Osteoblast (primary cell): ENCODE data around the gene CECR2. TPM values are rescaled to one million over a fixed set of nuclear protein-coding genes. Genes with fewer than 3 reads are reported as not detected.

Experiments
- DNase-seq: peaks from one replicate; pipeline ENCODE4 v3.0.0; 2011; ENCODE audit warnings: low spot score, mixed read lengths; ENCODE audit not compliant: insufficient read length; ENCODE audit errors: missing footprints
- H2AFZ ChIP-seq: 2 replicates; pipeline ENCODE4 v1.6.0; 2011; ENCODE audit warnings: mild to moderate bottlenecking, low read length
- H3K27ac ChIP-seq: 2 replicates; pipeline ENCODE4 v1.5.1; 2011; ENCODE audit warnings: mild to moderate bottlenecking, low read depth, low read length, moderate library complexity
- H3K27me3 ChIP-seq: 2 replicates; pipeline ENCODE4 v1.6.0; 2012; ENCODE audit warnings: mild to moderate bottlenecking, control low read depth, inconsistent platforms, low read length, moderate library complexity; ENCODE audit not compliant: insufficient read depth
- H3K36me3 ChIP-seq: 2 replicates; pipeline ENCODE4 v1.5.1; 2011; ENCODE audit warnings: mild to moderate bottlenecking, low read length, control low read depth, moderate library complexity; ENCODE audit not compliant: insufficient read depth
- H3K4me1 ChIP-seq: 2 replicates; pipeline ENCODE4 v1.5.1; 2011; ENCODE audit warnings: mild to moderate bottlenecking, low read length, control low read depth, moderate library complexity; ENCODE audit not compliant: insufficient read depth
- H3K4me2 ChIP-seq: 2 replicates; pipeline ENCODE4 v1.6.0; 2011; ENCODE audit warnings: mild to moderate bottlenecking, low read length; ENCODE audit not compliant: insufficient read depth
- H3K4me3 ChIP-seq: fragments of 200-600 bp; sonication (generic); 3 replicates; pipeline ENCODE4 v1.5.1; 2012; ENCODE audit warnings: mild to moderate bottlenecking, low read length, inconsistent platforms; ENCODE audit not compliant: insufficient read depth
- H3K79me2 ChIP-seq: 2 replicates; pipeline ENCODE4 v1.6.0; 2012; ENCODE audit warnings: mild to moderate bottlenecking, low read length, control low read depth, inconsistent platforms; ENCODE audit not compliant: insufficient read depth
- H3K9me3 ChIP-seq: 2 replicates; pipeline ENCODE4 v1.5.1; 2011; ENCODE audit warnings: low read depth, low read length, control low read depth
- H4K20me1 ChIP-seq: 2 replicates; pipeline ENCODE4 v1.6.0; 2012; ENCODE audit warnings: mild to moderate bottlenecking, low read length, control low read depth; ENCODE audit not compliant: insufficient read depth
- total RNA-seq: library from RNA; depleted of rRNA; stranded (reverse); fragments of >200 nt; gene quantifications from 2 replicates; pipeline ENCODE4 v1.2.3, GENCODE V29; 2012
- TF ChIP-seq, protein P1 (sequence below): IDR thresholded peaks from 2 replicates; pipeline ENCODE4 v1.5.1; 2011; ENCODE audit warnings: mild to moderate bottlenecking, low read depth, low read length, moderate library complexity; ENCODE audit errors: extremely low read depth

CECR2 gene
- not detected in 2 replicates for total RNA-seq

DNA sequence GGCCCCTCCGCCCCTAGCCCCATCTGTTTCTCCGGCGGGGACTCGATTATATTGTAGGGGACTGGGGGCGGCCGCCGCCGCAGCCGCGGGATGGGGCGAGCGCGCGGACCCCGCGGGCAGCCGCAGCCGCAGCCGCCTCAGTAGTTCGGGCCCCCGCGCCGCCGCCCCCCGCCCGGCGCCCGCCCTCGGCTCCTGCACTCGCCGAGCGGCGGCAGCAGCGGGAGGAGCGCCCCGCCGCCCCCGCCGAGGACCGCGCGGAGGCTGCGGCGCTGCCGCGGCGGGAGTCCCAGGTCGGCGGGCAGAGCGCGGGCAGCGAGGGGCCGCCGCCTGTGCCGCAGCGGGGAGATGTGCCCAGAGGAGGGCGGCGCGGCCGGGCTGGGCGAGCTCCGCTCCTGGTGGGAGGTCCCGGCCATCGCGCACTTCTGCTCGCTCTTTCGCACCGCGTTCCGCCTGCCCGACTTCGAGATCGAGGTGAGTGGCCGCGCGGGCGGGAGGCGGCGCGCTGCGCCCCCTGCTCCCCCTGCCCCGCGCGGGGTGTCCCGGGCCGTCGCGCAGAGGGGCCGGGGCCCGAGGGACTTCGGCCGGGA lies at the start of gene CECR2:
Gene CECR2, plus strand, starts transcription at position 22 of the 587 bp plus-strand sequence. Its CDS starts 324 bp downstream, at position 346.
- Histone ChIP-seq H4K20me1 (no peaks in the 10 kb centered on the region), H3K27me3 (peaks cover 39% of the 10 kb centered on the region), H3K4me2 (no peak within 1 kb of the TSS), H3K9me3 (no peaks in the 10 kb centered on the region), H3K27ac (no peak within 1 kb of the TSS), H3K36me3 (no peaks in the 10 kb centered on the region), H3K4me3 (no peak within 1 kb of the TSS), H3K4me1 (no peaks in the 10 kb centered on the region), H3K79me2 (no peaks in the 10 kb centered on the region), H2AFZ (no peak within 1 kb of the TSS)
- TF ChIP-seq, protein P1, sequence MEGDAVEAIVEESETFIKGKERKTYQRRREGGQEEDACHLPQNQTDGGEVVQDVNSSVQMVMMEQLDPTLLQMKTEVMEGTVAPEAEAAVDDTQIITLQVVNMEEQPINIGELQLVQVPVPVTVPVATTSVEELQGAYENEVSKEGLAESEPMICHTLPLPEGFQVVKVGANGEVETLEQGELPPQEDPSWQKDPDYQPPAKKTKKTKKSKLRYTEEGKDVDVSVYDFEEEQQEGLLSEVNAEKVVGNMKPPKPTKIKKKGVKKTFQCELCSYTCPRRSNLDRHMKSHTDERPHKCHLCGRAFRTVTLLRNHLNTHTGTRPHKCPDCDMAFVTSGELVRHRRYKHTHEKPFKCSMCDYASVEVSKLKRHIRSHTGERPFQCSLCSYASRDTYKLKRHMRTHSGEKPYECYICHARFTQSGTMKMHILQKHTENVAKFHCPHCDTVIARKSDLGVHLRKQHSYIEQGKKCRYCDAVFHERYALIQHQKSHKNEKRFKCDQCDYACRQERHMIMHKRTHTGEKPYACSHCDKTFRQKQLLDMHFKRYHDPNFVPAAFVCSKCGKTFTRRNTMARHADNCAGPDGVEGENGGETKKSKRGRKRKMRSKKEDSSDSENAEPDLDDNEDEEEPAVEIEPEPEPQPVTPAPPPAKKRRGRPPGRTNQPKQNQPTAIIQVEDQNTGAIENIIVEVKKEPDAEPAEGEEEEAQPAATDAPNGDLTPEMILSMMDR, result no peak
- DNase-seq, result no peak

DNA sequence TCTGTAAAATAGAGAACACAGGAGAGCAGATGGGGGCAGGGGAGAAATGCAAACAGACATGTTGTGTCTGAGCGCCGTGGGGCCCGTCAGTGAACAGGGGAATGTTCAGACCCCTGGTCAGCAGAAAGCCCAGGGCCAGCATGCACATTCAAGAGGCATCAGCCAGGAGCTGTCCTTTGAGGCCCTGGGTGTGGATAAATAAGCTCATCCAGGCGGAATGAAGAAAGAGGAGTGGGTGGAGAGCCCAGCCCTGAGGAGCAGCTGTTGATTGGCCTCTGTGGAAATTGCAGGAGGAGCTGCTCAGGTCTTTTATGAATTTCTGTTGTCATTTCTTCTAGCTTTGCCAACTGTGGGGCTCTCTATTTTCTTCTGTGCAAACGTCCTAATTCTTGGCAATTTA lies 49.7 kb upstream of the CECR2 start:
- TF ChIP-seq, protein P1, result no peak
- H3K27ac ChIP-seq, result no peak overlapping the region

DNA sequence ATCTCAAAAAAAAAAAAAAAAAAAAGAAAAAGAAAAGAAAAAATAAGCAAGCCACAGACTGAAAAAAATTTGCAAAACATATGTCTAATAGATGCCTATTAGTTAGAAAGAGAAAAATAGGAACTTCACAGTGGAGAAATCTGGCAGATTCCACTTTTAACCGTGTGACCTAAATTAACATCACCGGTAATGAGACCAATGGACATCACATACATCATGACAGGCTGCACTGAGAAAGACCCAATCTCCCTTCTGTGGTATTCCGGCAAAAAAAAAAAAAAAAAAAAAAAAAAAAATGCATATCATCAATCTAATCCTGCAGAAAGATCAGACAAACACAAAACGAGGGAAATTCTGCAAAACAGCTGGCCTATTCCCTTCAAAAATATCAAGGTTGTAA lies 46.7 kb upstream of the CECR2 start:
- no peak for DNase-seq
- Histone ChIP-seq H3K27ac (no peak overlapping the region), H3K4me1 (no peaks in the 10 kb centered on the region), H3K9me3 (no peaks in the 10 kb centered on the region), H3K4me2 (no peak overlapping the region), H3K79me2 (no peaks in the 10 kb centered on the region), H2AFZ (no peak overlapping the region), H3K27me3 (no peaks in the 10 kb centered on the region), H4K20me1 (no peaks in the 10 kb centered on the region), H3K4me3 (no peak overlapping the region), H3K36me3 (no peaks in the 10 kb centered on the region)
- TF ChIP-seq, protein P1, result no peak

More for the DNA sequence above, 49.7 kb upstream of the CECR2 start:
- Histone ChIP-seq H3K4me3 (no peak overlapping the region), H4K20me1 (no peaks in the 10 kb centered on the region), H3K9me3 (no peaks in the 10 kb centered on the region), H3K36me3 (no peaks in the 10 kb centered on the region), H3K4me2 (no peak overlapping the region), H2AFZ (no peak overlapping the region), H3K4me1 (no peaks in the 10 kb centered on the region), H3K27me3 (no peaks in the 10 kb centered on the region), H3K79me2 (no peaks in the 10 kb centered on the region)
- no peak for DNase-seq

DNA sequence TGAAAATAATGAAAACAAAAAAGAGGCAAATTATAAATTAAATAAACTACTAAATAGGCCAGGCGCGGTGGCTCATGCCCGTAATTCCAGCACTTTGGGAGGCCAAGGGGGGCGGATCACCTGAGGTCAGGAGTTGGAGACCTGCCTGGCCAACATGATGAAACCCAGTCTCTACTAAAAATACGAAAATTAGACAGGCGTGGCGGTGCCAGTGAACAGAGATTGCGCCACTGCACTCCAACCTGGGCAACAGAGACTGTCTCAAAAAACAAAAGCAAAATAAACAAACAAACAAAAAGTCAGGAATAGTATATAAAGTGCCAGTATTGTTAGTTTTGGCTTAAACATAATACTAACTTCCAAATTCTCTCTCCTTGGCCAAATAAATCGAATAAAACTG lies 37.6 kb upstream of the CECR2 start:
- Histone ChIP-seq H3K27me3 (no peaks in the 10 kb centered on the region), H3K27ac (no peak overlapping the region), H3K4me1 (no peaks in the 10 kb centered on the region), H3K79me2 (no peaks in the 10 kb centered on the region), H2AFZ (no peak overlapping the region), H3K4me2 (no peak overlapping the region), H3K36me3 (no peaks in the 10 kb centered on the region), H3K9me3 (no peaks in the 10 kb centered on the region), H3K4me3 (no peak overlapping the region), H4K20me1 (no peaks in the 10 kb centered on the region)
- DNase-seq, result no peak
- TF ChIP-seq, protein P1, result no peak
